Activated T-helper 9 cell treated with anti-CD3 and anti-CD28 coated beads, Interleukin-2, amount 50 U/mL, for 16 hours (primary cell): ENCODE measurements around the gene TMEM242.
A peak's percentile ranks its signal among the peaks of the same experiment; 100 is the strongest.

Experiments used
- DNase-seq: peaks from one replicate; pipeline ENCODE4 v3.0.0-alpha.2; 2020; ENCODE audit warnings: low read depth

The TMEM242 gene

GRCh38 chr6:157288575-157288974, 34.7 kb downstream of the TMEM242 start:
- DNase-seq, result no peak

GRCh38 chr6:157287923-157288322, 35.4 kb downstream of the TMEM242 start:
- no peak for DNase-seq

- DNase-seq, result no peak
Observed at GRCh38 chr6:157287247-157287850, 36.0 kb downstream of the TMEM242 start.

- no peak for DNase-seq
Observed at GRCh38 chr6:157285422-157285779, 37.9 kb downstream of the TMEM242 start.

- DNase-seq, result no peak
Observed at GRCh38 chr6:157284738-157285421, 38.4 kb downstream of the TMEM242 start.

GRCh38 chr6:157283900-157284737, 39.2 kb downstream of the TMEM242 start:
- no peak for DNase-seq

GRCh38 chr6:157283330-157283898, 39.9 kb downstream of the TMEM242 start:
- DNase-seq, result no peak

GRCh38 chr6:157282284-157282683, 41.0 kb downstream of the TMEM242 start:
- DNase-seq, result no peak

GRCh38 chr6:157281570-157281969, 41.7 kb downstream of the TMEM242 start:
- DNase-seq, result no peak

- no peak for DNase-seq
Observed at GRCh38 chr6:157280947-157281346, 42.4 kb downstream of the TMEM242 start.

- no peak for DNase-seq
Observed at GRCh38 chr6:157280157-157280556, 43.2 kb downstream of the TMEM242 start.

GRCh38 chr6:157278171-157278570, 45.1 kb downstream of the TMEM242 start:
- DNase-seq, result no peak

- DNase-seq, result no peak
Observed at GRCh38 chr6:157276731-157277130, 46.6 kb downstream of the TMEM242 start.

- no peak for DNase-seq
Observed at GRCh38 chr6:157276134-157276532, 47.2 kb downstream of the TMEM242 start.

- peak; percentile 75 for DNase-seq
Observed at GRCh38 chr6:157274471-157275226, 48.7 kb downstream of the TMEM242 start.

- DNase-seq, result peak; percentile 49
Observed at GRCh38 chr6:157273756-157274470, 49.4 kb downstream of the TMEM242 start.

GRCh38 chr6:157272866-157273755, 50.2 kb downstream of the TMEM242 start:
- DNase-seq, result no peak

- no peak for DNase-seq
Observed at GRCh38 chr6:157272372-157272771, 50.9 kb downstream of the TMEM242 start.

- DNase-seq, result no peak
Observed at GRCh38 chr6:157271911-157272310, 51.4 kb downstream of the TMEM242 start.

- no peak for DNase-seq
Observed at GRCh38 chr6:157271441-157271840, 51.9 kb downstream of the TMEM242 start.
